DMS53 (cell line): ENCODE results near the gene RBMY1A1.
"Not testable (repeated sequence)": the region's sequence is repeated elsewhere in the genome, so short reads cannot be mapped to it uniquely, and the experiment has no call there.

Experiments used
- DNase-seq: peaks from one replicate; lab custom pipeline; 2025; lab: John Stamatoyannopoulos, UW

RBMY1A1 gene

DNA sequence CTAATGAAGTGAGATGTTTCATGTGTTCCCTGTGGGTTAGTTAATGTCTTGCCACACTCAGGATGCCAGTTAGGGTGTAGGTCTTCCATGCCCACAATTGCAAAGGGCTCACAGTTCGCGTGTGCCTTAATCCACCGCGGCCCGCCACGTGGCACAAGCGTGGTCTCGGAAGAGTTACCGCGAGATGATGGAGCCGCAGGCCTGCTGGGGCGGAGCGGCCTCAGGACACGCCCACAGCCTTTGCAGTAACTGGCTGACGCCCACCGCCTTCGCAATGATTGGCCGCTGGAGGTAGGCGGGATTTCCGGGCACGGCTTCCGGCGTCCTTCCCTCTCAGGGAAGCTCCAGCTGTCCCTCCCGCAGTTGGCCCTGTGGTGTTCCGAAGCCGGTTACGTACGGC lies at the start of gene RBMY1A1:
RBMY1A1 (plus strand) TSS at position 301 of the 400 bp plus-strand sequence. CDS start 2,013 bp downstream, outside the sequence.
- not testable (repeated sequence) for DNase-seq

GRCh38 chrY:21511038-21511437 lies 23.6 kb upstream of the RBMY1A1 start, which contains the start of gene RBMY1B:
Gene RBMY1B (plus strand): TSS chrY:21511338. CDS start chrY:21513351, 2,013 bp downstream.
- not testable (repeated sequence) for DNase-seq

DNA sequence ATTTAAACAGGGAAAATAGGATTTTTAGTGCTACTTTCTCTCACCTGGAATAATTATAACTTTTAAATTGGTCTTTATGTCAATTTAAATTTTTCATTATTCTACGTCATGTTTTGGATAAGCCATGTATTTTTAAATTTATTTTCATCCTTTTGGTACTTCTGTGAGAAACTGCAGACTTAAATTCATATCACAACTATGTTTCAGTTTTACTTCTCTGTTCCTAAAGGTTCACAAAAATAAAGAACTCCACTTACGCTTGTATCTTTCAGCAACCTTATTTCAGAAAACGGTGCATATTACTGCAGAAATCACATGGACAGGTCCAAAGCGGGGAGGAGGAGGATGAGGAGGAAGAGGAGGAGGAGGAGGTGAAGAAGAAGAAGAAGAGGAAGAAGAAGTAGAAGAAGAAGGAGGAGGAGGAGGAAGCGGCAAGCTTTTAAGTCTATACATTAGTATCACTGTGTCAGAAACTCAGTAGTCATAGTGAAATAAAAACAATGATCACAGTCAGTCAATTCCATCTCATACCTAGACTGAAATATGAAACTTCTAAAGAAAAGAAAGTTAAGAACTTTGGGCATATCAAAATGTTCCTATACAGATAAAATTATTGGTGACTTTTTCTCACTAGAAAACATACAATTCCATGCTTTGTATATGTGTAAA lies 24.8 kb downstream of the RBMY1A1 start:
- DNase-seq = not testable (repeated sequence)

- DNase-seq = no peak
These were observed 50.8 kb downstream of the RBMY1A1 start for GRCh38 chrY:21585449-21585848.

GRCh38 chrY:21586454-21586853 lies 51.8 kb downstream of the RBMY1A1 start:
- DNase-seq = not testable (repeated sequence)

- DNase-seq = no peak
These were observed 57.4 kb downstream of the RBMY1A1 start for GRCh38 chrY:21592059-21592458.

DNA sequence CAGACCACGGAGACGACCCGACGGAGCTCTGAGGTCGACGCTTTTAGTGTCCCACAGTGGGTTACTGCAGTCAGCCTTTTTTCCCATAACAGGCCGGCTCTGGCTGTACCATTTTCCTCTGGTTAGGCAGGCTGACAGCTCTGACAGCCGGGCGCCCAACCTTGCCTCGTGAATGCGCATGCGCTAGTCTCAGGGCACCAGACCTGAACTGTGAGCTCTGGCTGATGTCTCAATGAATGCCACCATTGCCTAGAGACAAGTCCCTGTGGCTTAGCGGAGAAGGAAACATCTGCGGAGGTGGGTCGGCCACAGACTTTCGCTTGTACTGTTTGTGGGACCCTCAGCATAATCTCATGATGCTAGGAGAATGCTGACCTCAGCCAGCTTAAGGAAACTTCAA lies 61.6 kb downstream of the RBMY1A1 start:
- DNase-seq = not testable (repeated sequence)
